ENCODE data around the gene NINL.

DNA sequence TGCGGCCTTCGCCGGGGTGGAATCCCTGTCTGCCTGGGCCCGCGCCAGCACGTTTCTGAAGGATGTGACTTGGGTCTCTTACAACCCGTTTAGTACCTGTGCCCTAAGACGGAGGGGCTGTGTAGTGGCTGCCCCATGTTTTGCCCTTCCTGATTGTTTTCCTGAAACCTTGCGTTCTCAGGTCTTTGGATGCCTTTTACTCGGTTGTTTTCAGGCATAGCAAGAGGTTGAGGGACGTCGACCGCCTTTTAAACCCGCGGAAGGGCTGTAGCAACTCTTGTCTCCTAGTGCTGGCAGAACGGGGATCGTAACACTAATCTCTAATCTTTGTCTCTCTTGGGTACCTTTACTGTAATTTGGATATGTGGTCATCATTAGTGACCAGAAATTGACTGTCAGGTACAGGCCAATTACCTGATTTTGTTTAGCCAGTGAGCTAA is 39.2 kb upstream of the NINL start:
- no peak for TF ChIP-seq YY1 (IDR thresholded peaks at IDR 0.05; ENCODE audit: insufficient read depth, insufficient read length)
- no peak for TF ChIP-seq ZNF274 (IDR thresholded peaks at IDR 0.05; ENCODE audit: low read depth, low read length)
- no peak for TF ChIP-seq SUZ12 (IDR thresholded peaks at IDR 0.05; ENCODE audit: extremely low read depth, insufficient read depth, insufficient read length)
